ENCODE results near the gene IGF2BP1.

DNA sequence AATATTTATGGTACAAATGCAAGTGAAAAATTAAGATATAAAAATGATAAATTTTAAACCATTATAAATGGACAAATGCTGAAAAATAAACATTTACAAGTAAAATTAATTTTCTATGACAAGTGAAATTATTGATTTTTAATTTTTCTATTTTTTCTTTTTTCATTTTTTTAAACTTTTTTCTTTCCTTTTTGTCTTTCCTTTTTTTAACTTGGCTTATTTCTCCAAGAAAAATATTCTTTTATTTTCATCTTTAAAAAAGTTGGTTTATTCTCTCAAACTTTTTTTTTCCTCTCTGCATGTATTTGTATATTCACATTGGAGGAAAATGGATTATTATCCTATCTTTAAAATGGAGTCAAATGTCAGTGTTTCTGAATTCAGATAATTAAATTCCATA, 3.9 kb upstream of the IGF2BP1 start:
- TF ChIP-seq, protein P1, sequence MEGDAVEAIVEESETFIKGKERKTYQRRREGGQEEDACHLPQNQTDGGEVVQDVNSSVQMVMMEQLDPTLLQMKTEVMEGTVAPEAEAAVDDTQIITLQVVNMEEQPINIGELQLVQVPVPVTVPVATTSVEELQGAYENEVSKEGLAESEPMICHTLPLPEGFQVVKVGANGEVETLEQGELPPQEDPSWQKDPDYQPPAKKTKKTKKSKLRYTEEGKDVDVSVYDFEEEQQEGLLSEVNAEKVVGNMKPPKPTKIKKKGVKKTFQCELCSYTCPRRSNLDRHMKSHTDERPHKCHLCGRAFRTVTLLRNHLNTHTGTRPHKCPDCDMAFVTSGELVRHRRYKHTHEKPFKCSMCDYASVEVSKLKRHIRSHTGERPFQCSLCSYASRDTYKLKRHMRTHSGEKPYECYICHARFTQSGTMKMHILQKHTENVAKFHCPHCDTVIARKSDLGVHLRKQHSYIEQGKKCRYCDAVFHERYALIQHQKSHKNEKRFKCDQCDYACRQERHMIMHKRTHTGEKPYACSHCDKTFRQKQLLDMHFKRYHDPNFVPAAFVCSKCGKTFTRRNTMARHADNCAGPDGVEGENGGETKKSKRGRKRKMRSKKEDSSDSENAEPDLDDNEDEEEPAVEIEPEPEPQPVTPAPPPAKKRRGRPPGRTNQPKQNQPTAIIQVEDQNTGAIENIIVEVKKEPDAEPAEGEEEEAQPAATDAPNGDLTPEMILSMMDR (IDR thresholded peaks at IDR 0.05; ENCODE audit: insufficient read depth, low read length), result no peak
- TF ChIP-seq GABPA (IDR thresholded peaks at IDR 0.05; ENCODE audit: low read depth), result no peak
- TF ChIP-seq POLR2AphosphoS5 (IDR thresholded peaks at IDR 0.05; ENCODE audit: low read depth), result no peak

Measured in HL-60 (cell line).